WTC11 (cell line): ENCODE data around the gene FAM177A1.

Experiments used
- CTCF ChIP-seq: fragments of 200-600 bp; IDR thresholded peaks from 2 replicates; pipeline ENCODE4 v1.8.0; 2022; ENCODE audit warnings: antibody characterized with exemption
- NFYB ChIP-seq: sonication (generic); formaldehyde crosslinking; conservative IDR thresholded peaks from 2 replicates; pipeline ENCODE4 v1.8.0; 2022; ENCODE audit warnings: low read depth, missing genetic modification reagents
- SP1 ChIP-seq: sonication (generic); formaldehyde crosslinking; conservative IDR thresholded peaks from 2 replicates; pipeline ENCODE4 v1.8.1; 2022; ENCODE audit warnings: missing genetic modification reagents
- USF1 ChIP-seq: sonication (generic); formaldehyde crosslinking; IDR thresholded peaks from 2 replicates; pipeline ENCODE4 v1.8.0; 2022; ENCODE audit warnings: mild to moderate bottlenecking, missing genetic modification reagents

- no peak for TF ChIP-seq NFYB (CRISPR knock-in tag)
- no peak for TF ChIP-seq SP1 (CRISPR knock-in tag)
- no peak for TF ChIP-seq USF1 (CRISPR knock-in tag)
- no peak for TF ChIP-seq CTCF
These were observed 68.0 kb downstream of the FAM177A1 start for GRCh38 chr14:35114036-35114435.
